Measurements from ENCODE around the gene CAMTA1. TPM values are rescaled to one million over a fixed set of nuclear protein-coding genes. Genes with fewer than 3 reads are reported as not detected.
A peak's percentile ranks its signal among the peaks of the same experiment; 100 is the strongest.

CAMTA1 gene
- total RNA-seq, 1 experiment from 2014 or later: 69.5 TPM

- Histone ChIP-seq H4K20me1 (ENCODE audit: insufficient read depth) (no peaks in the 10 kb centered on the region), H3K4me3 (replicated peaks in 1 of 2; ENCODE audit: low read depth in 1 of 2, low read length in 2 of 2) (no peak overlapping the region), H3K4me1 (ENCODE audit: control insufficient read depth in 1 of 2, insufficient read depth in 2 of 2, low read length in 2 of 2) (no peaks in the 10 kb centered on the region), H2AFZ (ENCODE audit: low read depth, low read length, poor library complexity, severe bottlenecking) (no peak overlapping the region), H3K27ac (ENCODE audit: low read depth, low read length) (no peak overlapping the region), H3K9me3 (ENCODE audit: control insufficient read depth in 1 of 2, insufficient read depth in 1 of 2, low read depth in 1 of 2, low read length in 2 of 2) (no peaks in the 10 kb centered on the region), H3K79me2 (ENCODE audit: insufficient read depth, low read length) (no peaks in the 10 kb centered on the region), H3K9ac (ENCODE audit: low read length) (no peak overlapping the region), H3K4me2 (ENCODE audit: low read length) (no peak overlapping the region), H3K27me3 (ENCODE audit: insufficient read depth, low read length) (no peaks in the 10 kb centered on the region), H3K9me2 (ENCODE audit: insufficient read depth) (no peaks in the 10 kb centered on the region), H3K36me3 (ENCODE audit: control insufficient read depth in 1 of 2, insufficient read depth in 2 of 2, low read length in 2 of 2) (peaks cover 4% of the 10 kb centered on the region in 2 experiments; a peak in 2 of 4 replicates)
- BruUV-seq (replicated peaks): no TSS peak
- DNase-seq (ENCODE audit: low read depth, low spot score): peak; percentile 32
- POLR2A ChIA-PET: interaction anchor here (1.1 kb wide), 1 partner anchor 13 kb away, joined by 3 read pairs; no protein-coding TSS in a partner anchor
- RAD21 ChIA-PET (ENCODE audit: low non-redundant PET in 1 of 2, low total read pairs in 2 of 2, uncharacterized antibody in 2 of 2, unreplicated experiment in 2 of 2): interaction anchor here (1.2 to 1.9 kb wide), 4 partner anchors 83 to 86 kb away, joined by 5 to 10 read pairs (median 7); no protein-coding TSS in a partner anchor
- intact Hi-C loops (cut with micrococcal nuclease): loop anchor here (1.0 kb wide), 1 partner anchor 85 kb away; no protein-coding TSS in a partner anchor
- ATAC-seq: peak; percentile 72
- TF ChIP-seq RAD21 (IDR thresholded peaks at IDR 0.05; ENCODE audit: low read depth) (peak; percentile 84), JUND (IDR thresholded peaks at IDR 0.05) (no peak), CBX3 (IDR thresholded peaks at IDR 0.05; ENCODE audit: low read depth) (no peak)
- TF ChIP-seq, protein P1, sequence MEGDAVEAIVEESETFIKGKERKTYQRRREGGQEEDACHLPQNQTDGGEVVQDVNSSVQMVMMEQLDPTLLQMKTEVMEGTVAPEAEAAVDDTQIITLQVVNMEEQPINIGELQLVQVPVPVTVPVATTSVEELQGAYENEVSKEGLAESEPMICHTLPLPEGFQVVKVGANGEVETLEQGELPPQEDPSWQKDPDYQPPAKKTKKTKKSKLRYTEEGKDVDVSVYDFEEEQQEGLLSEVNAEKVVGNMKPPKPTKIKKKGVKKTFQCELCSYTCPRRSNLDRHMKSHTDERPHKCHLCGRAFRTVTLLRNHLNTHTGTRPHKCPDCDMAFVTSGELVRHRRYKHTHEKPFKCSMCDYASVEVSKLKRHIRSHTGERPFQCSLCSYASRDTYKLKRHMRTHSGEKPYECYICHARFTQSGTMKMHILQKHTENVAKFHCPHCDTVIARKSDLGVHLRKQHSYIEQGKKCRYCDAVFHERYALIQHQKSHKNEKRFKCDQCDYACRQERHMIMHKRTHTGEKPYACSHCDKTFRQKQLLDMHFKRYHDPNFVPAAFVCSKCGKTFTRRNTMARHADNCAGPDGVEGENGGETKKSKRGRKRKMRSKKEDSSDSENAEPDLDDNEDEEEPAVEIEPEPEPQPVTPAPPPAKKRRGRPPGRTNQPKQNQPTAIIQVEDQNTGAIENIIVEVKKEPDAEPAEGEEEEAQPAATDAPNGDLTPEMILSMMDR (IDR thresholded peaks at IDR 0.05 in 2 of 3, conservative IDR thresholded peaks at IDR 0.05 in 1 of 3; ENCODE audit: borderline replicate concordance in 1 of 3, insufficient read depth in 1 of 3, low read depth in 2 of 3, low read length in 2 of 3): peak; percentile 77 to 93 (median 89)
- CTCF ChIA-PET: interaction anchor here (0.7 to 5.3 kb wide), 10 partner anchors 8 to 790 kb away, joined by 3 to 96 read pairs (median 6); no protein-coding TSS in a partner anchor
Observed at GRCh38 chr1:7752512-7753417, 967.5 kb downstream of the CAMTA1 start.

- ChIA-PET POLR2A (no interaction called here), RAD21 (ENCODE audit: low non-redundant PET in 1 of 2, low total read pairs in 2 of 2, uncharacterized antibody in 2 of 2, unreplicated experiment in 2 of 2) (interaction anchor here (1.9 kb wide), 2 partner anchors 84 to 86 kb away, joined by 8 to 10 read pairs; no protein-coding TSS in a partner anchor), CTCF (interaction anchor here (0.7 to 5.3 kb wide), 5 partner anchors 9 to 791 kb away, joined by 3 to 96 read pairs (median 8); no protein-coding TSS in a partner anchor)
- no peak for ATAC-seq
- no peaks in the 10 kb centered on the region for H3K4me1 ChIP-seq (ENCODE audit: control insufficient read depth in 1 of 2, insufficient read depth in 2 of 2, low read length in 2 of 2)
- no peaks in the 10 kb centered on the region for H3K79me2 ChIP-seq (ENCODE audit: insufficient read depth, low read length)
- H3K36me3 ChIP-seq (ENCODE audit: control insufficient read depth in 1 of 2, insufficient read depth in 2 of 2, low read length in 2 of 2): peaks cover 1 to 3% of the 10 kb centered on the region in 2 experiments; a peak in 2 of 4 replicates
- BruUV-seq (replicated peaks): no TSS peak
- H3K9ac ChIP-seq (ENCODE audit: low read length): no peak overlapping the region
- intact Hi-C loops (cut with micrococcal nuclease): loop anchor here (1.0 kb wide), 1 partner anchor 86 kb away; no protein-coding TSS in a partner anchor
- H3K9me3 ChIP-seq (ENCODE audit: control insufficient read depth in 1 of 2, insufficient read depth in 1 of 2, low read depth in 1 of 2, low read length in 2 of 2): no peaks in the 10 kb centered on the region
- H3K9me2 ChIP-seq (ENCODE audit: insufficient read depth): no peaks in the 10 kb centered on the region
- no peaks in the 10 kb centered on the region for H4K20me1 ChIP-seq (ENCODE audit: insufficient read depth)
- H3K27me3 ChIP-seq (ENCODE audit: insufficient read depth, low read length): no peaks in the 10 kb centered on the region
- TF ChIP-seq SRF (IDR thresholded peaks at IDR 0.05; ENCODE audit: low read depth): no peak
- TF ChIP-seq EZH2 (IDR thresholded peaks at IDR 0.05): no peak
- no peak for TF ChIP-seq SIN3A (IDR thresholded peaks at IDR 0.05; ENCODE audit: low read depth)
- TF ChIP-seq ATF3 (IDR thresholded peaks at IDR 0.05): no peak
- no peak overlapping the region for H3K4me2 ChIP-seq (ENCODE audit: low read length)
- DNase-seq (ENCODE audit: low read depth, low spot score): no peak
- H2AFZ ChIP-seq (ENCODE audit: low read depth, low read length, poor library complexity, severe bottlenecking): no peak overlapping the region
- H3K4me3 ChIP-seq (replicated peaks in 1 of 2; ENCODE audit: low read depth in 1 of 2, low read length in 2 of 2): no peak overlapping the region
- no peak overlapping the region for H3K27ac ChIP-seq (ENCODE audit: low read depth, low read length)
Observed at GRCh38 chr1:7753641-7754040, 968.4 kb downstream of the CAMTA1 start.

Measured in HCT116 (cell line).